ENCODE data around the gene C14orf39.

C14orf39 gene

GRCh38 chr14:60485598-60486251 lies at the start of gene C14orf39:
C14orf39 (minus strand) TSS chr14:60486063; CDS start chr14:60485078, 985 bp downstream.
- no peak for DNase-seq

- DNase-seq, result no peak
These were observed 46.6 kb upstream of the C14orf39 start for GRCh38 chr14:60532442-60532841.

- no peak for DNase-seq
These were observed 29.8 kb upstream of the C14orf39 start for GRCh38 chr14:60515511-60516289.

GRCh38 chr14:60514741-60515491 lies 29.1 kb upstream of the C14orf39 start:
- no peak for DNase-seq

- DNase-seq, result no peak
These were observed 28.5 kb upstream of the C14orf39 start for GRCh38 chr14:60514378-60514740.

- DNase-seq, result no peak
These were observed 27.2 kb upstream of the C14orf39 start for GRCh38 chr14:60512973-60513571.

- DNase-seq, result no peak
These were observed 26.3 kb upstream of the C14orf39 start for GRCh38 chr14:60512126-60512525.

- DNase-seq, result no peak
These were observed 25.2 kb upstream of the C14orf39 start for GRCh38 chr14:60510951-60511599.

GRCh38 chr14:60510254-60510950 lies 24.5 kb upstream of the C14orf39 start:
- no peak for DNase-seq

GRCh38 chr14:60509438-60510253 lies 23.8 kb upstream of the C14orf39 start:
- no peak for DNase-seq

GRCh38 chr14:60508707-60509437 lies 23.0 kb upstream of the C14orf39 start, which contains the start of gene SIX6:
SIX6 (plus strand) TSS chr14:60509146; CDS start chr14:60509399, 253 bp downstream.
- DNase-seq, result no peak

- no peak for DNase-seq
These were observed 22.5 kb upstream of the C14orf39 start for GRCh38 chr14:60508363-60508706.

- no peak for DNase-seq
These were observed 21.3 kb upstream of the C14orf39 start for GRCh38 chr14:60506985-60507829.

GRCh38 chr14:60506462-60506984 lies 20.7 kb upstream of the C14orf39 start:
- no peak for DNase-seq

- no peak for DNase-seq
These were observed 20.1 kb upstream of the C14orf39 start for GRCh38 chr14:60506010-60506409.

- no peak for DNase-seq
These were observed 19.6 kb upstream of the C14orf39 start for GRCh38 chr14:60505448-60505847.

GRCh38 chr14:60502541-60502940 lies 16.7 kb upstream of the C14orf39 start:
- DNase-seq, result no peak

GRCh38 chr14:60495946-60496345 lies 10.1 kb upstream of the C14orf39 start:
- DNase-seq, result no peak

GRCh38 chr14:60490270-60490669 lies 4.4 kb upstream of the C14orf39 start:
- no peak for DNase-seq
